Erythroblast (primary cell): ENCODE results near the gene PSG1.
"Not testable (repeated sequence)": the region's sequence is repeated elsewhere in the genome, so short reads cannot be mapped to it uniquely, and the experiment has no call there.

Experiments used
- DNase-seq, 2 experiments: peaks; one replicate each; lab custom pipeline; 2025; lab: John Stamatoyannopoulos, UW
- GATA1 ChIP-seq: IDR thresholded peaks from 2 replicates; pipeline ENCODE4 v1.6.1; 2011; ENCODE audit warnings: low read depth, mild to moderate bottlenecking, control low read depth, low read length, moderate library complexity
- POLR2A ChIP-seq: IDR thresholded peaks from 2 replicates; pipeline ENCODE4 v1.6.1; 2011; ENCODE audit warnings: mild to moderate bottlenecking, low read length

PSG1 gene

DNA sequence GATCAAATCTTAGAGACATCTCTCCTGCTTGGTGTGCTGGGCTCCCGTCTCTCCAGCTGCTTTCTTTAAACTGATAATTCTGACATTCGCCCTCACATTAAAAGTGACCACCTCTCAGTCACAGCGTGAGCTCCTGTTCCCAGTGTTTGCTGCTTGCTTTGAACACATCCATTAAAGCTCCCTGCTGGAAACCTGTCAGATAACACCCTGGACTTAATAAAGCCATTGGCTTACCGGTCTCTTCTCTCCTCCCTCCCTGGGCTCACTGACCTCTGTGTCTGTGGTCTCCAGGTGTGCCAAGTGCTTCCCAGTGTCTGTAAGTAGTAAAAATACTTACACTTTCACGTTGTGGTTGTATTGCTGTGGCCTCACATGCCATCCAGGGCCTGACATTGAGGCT, 2.5 kb upstream of the PSG1 start:
- DNase-seq = not testable (repeated sequence)

DNA sequence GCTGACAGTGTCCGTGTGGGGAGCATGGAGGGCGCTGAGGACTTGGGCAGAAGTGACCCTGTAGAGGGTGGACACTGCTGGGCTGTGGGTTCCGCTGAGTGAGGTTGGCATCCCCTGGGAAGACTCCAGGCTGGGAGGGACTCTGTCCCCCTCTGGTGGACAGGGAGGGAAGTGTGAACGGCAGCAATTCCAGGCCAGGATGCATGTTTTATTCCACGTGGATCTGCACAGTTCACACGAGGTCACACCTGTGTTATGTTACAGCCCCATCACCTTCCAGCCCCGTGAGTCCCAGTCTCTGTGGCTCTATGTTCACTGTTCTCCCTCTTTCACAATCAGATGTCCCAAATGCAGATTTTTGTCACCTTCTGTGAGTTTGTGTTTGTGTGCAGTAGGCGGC, 1.8 kb upstream of the PSG1 start:
- DNase-seq = peak; percentile 1 to 9

DNA sequence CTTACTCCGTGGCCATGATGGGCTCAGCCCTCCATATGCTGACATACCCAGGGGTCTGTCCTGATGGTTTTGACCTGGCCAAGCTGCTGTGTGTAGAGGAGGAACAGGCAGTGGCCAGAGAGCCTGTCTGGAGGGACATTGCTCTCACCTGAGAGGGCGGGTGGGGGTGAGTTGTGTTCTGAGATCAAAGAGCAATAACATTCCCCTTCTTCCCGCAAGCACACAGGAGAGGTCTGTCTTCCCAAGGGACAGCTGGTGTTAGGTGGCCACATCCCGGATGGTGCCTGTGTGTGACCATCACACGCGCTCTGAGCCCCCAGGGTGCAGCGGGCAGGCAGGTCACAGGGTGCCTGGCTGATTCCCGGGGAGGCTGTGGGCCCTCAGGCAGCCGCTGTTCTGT, 1.1 kb upstream of the PSG1 start:
- not testable (repeated sequence) for DNase-seq

DNA sequence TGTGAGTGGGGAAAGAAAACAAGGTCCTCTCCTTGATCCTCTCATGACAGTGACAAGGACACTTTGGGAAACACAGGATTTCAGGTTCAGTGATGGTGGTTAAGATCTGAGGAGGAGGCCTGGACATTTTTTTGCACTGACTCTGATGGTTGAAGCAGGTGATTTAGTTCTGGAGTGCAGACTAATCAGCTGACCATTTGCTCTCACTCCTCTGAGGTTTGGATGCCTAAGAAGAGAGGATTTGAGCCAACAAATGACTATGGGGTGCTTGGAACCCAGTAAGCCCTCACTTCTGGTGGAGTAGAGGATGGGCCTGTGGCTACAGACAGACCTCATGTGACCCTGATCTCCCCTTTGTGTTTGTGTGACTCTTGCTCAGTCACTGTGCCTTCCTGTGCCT, 2.9 kb downstream of the PSG1 start:
- not testable (repeated sequence) for DNase-seq

DNA sequence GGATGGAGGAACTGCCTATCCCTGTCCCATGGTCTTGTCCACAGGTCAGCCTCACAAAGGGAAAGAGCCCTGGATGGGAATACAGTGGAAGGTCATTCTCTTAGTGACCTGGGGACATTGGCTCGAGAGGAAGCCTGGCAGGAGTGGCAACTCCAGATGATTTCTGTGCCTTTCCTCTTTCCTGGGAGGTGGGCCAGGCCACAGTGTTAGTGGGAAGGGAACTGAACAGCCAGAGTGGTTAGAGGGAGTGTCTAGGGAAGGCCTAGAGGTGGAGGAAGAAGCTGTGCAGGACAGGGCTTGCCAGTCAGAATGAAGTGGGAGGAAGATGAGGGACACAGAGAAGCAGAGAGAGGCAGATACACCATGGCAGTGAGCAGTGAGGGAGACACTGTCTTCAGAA, 3.6 kb downstream of the PSG1 start:
- DNase-seq = not testable (repeated sequence)

DNA sequence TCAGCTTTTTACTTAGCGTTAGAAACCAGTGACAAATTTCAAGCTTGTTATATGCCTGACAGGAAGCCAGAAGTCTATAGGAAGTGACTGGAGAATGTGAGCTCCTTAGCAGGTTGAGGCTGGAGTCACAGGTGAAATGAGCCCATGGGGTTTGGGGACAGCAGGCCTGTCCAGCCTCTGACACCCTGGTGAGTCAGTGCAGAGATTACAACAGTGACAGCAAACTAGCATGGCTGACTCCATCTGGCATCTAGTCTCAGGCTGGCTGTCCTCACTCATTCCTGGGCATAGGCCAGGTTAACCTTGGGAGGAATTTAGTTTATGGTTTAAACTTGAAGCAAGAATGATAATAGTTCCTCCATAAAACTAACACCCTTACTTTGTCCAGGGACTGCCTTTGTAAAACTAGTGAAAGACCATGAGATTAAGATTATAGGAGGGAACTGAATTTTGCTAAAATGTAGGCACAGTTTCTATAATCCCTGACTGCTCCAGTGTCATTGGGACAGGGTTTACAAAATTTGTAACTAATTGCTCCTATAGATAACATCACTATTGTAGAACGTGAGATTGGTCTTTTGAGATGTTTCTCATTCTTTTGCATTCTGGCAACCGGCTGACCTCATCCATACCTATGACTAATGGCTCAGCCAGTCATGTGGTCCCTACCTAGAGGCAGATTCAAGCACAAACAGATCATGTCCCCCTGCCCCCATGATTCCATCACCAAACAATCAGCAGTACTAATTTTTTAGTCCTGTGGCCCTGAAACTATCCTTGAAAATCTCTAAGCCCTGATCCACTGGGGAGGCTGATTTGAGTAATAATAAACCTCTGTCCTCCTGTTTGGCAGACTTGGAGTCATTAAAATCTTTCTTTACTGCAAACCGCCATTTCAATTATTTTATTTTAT, 4.4 kb downstream of the PSG1 start:
- not testable (repeated sequence) for DNase-seq

DNA sequence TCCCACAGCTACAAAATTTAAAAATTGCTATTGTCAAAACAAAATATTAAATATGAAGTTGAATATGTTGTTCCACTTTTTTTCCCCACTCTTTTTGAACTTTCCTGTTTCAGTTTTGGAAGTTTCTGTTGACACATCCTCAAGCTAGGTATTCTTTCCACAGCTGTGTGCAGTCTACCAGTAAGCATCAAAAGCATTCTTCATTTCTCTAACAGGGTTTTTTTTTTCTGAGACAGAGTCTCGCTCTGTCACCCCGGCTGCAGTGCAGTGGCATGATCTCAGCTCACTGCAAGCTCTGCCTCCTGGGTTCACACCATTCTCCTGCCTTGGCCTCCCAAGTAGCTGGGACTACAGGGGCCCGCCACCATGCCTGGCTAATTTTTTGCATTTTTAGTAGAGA, 5.4 kb downstream of the PSG1 start:
- not testable (repeated sequence) for DNase-seq

DNA sequence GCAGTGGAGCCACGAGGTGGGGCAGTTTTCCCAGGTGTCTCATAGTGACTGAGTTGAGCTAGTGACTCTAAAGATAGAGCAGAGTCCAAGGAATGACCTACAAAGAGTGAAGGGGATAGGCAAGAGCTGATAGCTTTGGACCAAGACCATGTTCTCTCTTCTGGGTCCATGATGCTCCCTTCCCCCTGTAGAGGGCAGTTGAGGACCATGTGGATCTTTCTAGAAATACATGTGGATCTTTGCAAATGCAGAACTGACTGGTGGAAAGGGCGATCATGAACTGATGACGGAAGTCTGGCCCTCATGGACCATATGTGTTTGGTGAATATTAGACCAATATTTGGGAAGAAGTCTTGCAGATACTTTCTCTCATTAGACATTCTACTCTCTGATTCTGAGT, 6.9 kb downstream of the PSG1 start:
- no peak for DNase-seq
- TF ChIP-seq GATA1 = no peak
- TF ChIP-seq POLR2A = no peak

DNA sequence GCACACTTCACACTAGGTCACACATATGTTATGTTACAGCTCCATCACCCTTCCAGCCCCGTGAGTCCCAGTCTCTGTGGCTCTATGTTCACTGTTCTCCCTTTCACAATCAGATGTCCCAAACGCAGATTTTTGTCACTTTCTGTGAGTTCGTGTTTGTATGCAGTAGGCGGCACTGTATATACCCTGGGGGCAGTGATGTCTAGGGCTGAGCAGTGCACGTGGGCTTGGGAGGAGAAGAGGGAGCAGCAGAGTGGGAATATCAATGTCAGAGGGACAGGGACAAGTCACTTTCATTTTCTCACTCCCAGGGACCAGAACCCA, 22.0 kb downstream of the PSG1 start:
- DNase-seq = no peak
- TF ChIP-seq GATA1 = no peak
- TF ChIP-seq POLR2A = no peak

DNA sequence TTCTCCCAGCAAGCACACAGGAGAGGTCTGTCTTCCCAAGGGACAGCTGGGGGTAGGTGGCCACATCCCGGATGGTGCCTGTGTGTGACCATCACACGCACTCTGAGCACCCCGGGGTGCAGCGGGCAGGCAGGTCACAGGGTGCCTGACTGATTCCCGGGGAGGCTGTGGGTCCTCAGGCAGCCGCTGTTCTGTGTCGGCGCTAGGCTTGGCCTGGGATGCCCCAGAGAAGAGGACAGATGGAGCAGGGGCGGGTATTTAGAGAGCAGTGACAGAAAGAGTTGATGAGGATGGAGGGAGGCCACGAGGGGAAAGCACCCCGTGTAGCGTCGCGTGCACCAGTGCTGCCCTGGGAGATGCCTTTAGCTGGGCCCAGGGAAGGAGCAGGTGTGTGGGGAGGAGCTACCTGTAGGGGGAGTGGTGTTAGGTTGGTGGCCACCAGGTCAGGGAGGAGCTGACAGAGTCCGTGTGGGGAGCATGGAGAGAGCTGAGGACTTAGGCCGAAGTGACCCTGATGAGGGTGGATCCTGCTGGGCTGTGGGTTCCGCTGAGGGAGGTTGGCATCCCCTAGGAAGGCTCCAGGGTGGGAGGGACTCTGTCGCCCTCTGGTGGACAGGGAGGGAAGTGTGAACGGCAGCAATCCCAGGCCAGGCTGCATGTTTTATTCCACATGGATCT, 22.5 kb downstream of the PSG1 start:
- DNase-seq = peak; percentile 7 to 42

DNA sequence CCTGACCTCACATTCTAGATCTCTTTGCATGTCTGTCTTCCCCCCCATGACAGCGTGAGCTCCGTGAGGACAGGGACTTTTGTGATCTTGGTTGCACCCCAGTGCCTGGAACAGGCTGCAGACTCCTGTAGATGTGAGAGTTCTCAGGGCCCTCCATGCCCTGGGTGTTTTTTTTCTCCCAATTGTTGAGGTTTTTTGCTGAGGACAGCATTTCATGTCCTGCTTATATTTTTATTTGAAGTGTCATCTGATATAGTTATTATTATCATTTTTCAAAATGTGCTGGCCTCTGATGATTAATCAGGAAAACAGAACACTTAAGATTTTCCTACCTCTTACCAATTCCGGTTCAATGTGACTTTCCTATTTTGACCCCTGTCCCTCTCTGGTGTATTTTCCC, 24.8 kb downstream of the PSG1 start:
- not testable (repeated sequence) for DNase-seq

DNA sequence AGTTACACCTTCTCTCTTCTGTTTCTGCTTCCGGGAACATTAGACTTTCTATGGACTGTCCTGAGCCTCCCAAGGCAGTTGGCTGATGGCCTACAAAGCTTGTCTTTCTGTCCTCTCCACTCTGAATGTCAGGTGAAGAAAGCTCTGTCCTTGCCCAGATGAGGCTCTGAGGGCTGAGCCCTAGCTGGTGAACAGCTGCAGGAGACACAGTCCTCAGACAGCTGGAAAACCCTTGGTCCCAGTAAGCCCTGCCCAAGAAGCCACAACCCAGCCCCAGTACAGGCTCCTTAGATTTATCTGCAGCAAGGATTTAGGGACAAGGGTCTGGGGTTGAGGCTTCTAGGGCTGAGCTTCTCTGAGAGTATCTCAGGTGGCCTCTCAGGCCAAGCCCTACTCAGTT, 26.3 kb downstream of the PSG1 start:
- not testable (repeated sequence) for DNase-seq

DNA sequence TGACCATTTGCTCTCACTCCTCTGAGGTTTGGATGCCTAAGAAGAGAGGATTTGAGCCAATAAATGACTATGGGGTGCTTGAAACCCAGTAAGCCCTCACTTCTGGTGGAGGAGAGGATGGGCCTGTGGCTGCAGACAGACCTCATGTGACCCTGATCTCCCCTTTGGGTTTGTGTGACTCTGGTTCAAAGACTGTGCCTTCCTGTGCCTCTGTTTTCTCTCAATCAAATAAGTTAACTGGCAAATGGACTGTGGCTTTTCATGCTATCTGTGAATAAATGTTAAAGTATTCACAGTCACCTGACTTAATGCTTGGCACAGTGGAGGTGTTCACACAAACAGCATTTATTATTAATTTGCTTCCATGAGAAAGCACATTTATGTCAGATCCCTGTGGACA, 26.7 kb downstream of the PSG1 start:
- not testable (repeated sequence) for DNase-seq

DNA sequence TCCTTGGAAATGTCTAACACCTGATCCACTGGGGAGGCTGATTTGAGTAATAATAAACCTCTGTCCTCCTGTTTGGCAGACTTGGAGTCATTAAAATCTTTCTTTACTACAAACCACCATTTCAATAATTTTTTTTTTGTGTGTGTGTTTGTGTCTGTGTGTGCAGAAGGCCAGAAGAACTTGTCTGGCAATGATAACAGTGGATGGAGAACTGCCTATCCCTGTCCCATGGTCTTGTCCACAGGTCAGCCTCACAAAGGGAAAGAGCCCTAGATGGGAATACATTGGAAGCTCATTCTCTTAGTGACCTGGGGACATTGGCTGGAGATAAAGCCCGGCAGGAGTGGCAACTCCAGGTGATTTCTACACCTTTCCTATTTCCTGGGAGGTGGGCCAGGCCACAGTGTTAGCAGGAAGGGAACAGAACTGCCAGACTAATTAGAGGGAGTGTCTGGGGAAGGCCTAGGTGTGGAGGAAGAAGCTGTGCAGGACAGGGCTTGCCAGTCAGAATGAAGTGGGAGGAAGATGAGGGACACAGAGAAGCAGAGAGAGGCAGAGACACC, 27.7 kb downstream of the PSG1 start:
- DNase-seq = not testable (repeated sequence)

DNA sequence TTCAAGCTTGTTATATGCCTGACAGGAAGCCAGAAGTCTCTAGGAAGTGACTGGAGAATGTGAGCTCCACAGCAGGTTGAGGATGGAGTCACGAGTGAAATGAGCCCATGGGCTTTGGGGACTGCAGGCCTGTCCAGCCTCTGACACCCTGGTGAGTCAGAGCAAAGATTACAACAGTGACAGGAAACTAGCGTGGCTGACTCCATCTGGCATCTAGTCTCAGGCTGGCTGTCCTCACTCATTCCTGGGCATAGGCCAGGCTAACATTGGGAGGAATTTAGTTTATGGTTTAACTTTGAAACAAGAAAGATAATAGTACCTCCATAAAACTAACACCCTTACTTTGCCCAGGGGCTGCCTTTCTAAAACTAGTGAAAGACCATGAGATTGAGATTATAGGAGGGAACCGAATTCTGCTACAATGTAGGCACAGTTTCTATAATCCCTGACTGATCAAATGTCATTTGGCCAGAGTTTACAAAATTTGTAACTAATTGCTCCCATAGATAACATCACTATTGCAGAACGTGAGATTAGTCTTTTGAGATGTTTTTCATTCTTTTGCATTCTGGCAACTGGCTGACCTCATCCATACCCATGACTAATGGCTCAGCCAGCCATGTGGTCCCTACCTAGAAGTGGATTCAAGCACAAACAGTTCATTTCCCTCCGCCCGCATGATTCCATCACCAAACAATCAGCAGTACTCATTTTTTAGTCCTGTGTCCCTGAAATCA, 28.4 kb downstream of the PSG1 start:
- DNase-seq = peak in 1 of 2 experiments; percentile 7

DNA sequence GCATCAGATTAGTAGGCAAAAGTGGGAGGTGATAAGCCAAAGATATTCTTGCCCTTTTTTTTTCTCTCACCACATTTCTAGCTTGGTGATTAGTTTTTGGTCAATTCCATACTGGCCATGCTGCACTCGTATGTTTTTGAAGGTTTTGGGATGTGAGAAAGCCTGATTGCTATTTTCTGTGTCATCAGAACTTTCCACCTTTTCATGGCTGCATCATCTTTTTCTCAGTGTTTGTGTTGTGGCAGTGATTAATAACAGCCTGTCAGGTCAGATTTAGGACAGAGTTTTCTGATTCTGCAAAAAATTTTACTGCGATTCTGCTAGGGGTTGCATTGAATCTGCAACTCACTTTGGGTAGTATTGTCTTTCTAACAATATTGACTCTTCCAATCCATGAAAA, 32.9 kb downstream of the PSG1 start:
- no peak for DNase-seq
- TF ChIP-seq GATA1 (no peak), POLR2A (no peak)

More for the DNA sequence above, 28.4 kb downstream of the PSG1 start:
- no peak for TF ChIP-seq GATA1
- TF ChIP-seq POLR2A = no peak

DNA sequence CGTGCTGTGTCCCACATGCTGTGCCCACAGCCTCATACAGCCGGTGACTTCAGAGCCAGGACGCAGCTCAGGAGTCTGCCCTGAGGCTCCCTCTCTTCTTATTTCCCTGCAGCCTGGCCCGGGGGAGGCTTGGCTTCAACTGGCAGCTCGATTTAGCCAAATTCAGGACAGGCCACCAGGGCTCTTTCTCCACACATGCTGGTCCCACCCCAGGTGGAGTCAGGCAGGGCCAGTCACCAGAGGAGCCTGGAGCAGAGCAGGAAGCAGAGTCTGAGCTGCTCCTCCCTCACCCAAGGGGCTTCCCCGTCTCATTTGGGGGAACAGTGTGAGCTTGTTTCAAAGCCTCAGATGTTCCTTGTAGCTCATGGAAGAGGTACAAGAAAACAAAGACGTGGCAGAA, 35.9 kb downstream of the PSG1 start:
- DNase-seq = not testable (repeated sequence)

DNA sequence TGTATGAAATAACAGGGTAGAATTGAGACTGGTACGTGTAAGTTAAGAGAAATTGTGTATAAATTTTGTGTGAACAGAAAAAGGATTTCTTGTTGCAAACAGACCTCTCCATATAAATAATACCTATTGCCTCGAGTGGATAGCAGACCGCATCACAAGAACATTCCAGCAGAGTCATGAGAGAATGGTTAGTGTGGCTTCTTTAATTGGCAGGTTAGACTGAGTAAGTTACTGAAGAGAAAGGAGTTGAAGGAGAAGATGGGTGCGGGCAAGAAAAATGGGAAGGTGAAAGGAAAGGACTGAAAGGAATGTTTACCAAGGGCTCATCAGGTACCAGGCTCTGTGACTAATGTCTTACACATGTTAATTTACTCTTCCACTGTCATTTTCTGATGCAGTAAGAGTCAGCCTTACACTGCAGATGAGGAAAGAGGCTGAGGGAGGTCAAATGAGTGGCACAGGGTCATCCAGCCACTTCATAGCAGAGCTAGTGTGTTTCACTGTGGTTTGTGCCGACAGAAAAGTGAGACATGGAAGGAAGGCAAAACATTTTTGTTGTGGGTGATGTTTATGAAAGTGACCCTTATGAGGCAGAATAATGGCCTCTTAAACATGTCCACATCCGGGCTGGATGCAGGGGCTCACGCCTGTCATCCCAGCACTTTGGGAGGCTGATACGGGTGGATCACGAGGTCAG, 46.6 kb downstream of the PSG1 start:
- not testable (repeated sequence) for DNase-seq

DNA sequence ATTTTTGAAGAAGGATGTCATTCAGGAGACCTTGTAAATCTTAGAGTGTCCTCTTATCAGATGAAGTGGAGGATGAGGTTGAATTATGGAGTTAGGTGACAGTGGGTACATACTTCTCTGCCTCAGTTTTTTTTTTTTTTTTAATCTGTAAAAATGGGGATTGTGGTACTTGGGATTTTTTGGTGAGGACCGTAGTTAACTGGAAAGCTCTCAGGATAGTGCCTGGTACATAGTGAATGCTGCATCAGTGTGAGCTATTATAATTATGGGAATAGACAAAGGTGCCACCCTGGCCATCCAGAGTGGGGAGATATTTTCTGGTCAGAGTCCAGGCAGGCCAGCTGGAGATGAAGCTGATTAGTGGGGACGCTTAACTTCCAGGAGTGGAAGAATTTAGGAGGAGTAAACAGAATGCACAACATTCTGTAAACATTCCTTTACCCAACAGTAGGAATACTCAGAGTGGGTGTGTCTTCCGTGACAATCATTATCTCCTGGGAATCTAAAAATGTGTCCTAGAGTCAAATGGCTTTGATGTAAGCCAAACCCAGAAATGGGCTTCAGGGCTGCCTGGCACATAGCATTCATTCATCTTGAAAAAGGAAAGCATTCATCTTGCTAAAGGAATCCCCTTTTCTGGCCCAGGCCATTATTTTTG, 47.4 kb downstream of the PSG1 start:
- DNase-seq = not testable (repeated sequence)
